Fibroblast of mammary gland (primary cell): ENCODE measurements around the gene HIGD1B.
A peak's percentile ranks its signal among the peaks of the same experiment; 100 is the strongest.
"Not testable (repeated sequence)": the region's sequence is repeated elsewhere in the genome, so short reads cannot be mapped to it uniquely, and the experiment has no call there.

Experiments
- DNase-seq: peaks from one replicate; pipeline ENCODE4 v3.0.0-alpha.2; 2010; ENCODE audit warnings: low read depth
- H3K4me3 ChIP-seq: 2 replicates; pipeline ENCODE4 v1.5.1; 2011; ENCODE audit warnings: low read depth, mild to moderate bottlenecking, low read length, moderate library complexity; ENCODE audit not compliant: control insufficient read depth
- CTCF ChIP-seq: conservative IDR thresholded peaks from 2 replicates; pipeline ENCODE4 v1.5.1; 2011; ENCODE audit warnings: low read depth, low read length, inconsistent platforms; ENCODE audit not compliant: control insufficient read depth, insufficient read depth

Gene HIGD1B

GRCh38 chr17:44847586-44847985 is at the start of gene HIGD1B:
HIGD1B (plus strand) TSS chr17:44847883; CDS start chr17:44848153, 270 bp downstream.
- H3K4me3 ChIP-seq, result no peak within 1 kb of the TSS
- no peak for DNase-seq
- TF ChIP-seq CTCF, result no peak

- TF ChIP-seq CTCF, result no peak
- no peak for DNase-seq
- H3K4me3 ChIP-seq, result no peak overlapping the region
These were observed 49.3 kb upstream of the HIGD1B start for GRCh38 chr17:44798356-44798755.

- no peak for TF ChIP-seq CTCF
- DNase-seq, result no peak
- no peak overlapping the region for H3K4me3 ChIP-seq
These were observed 45.8 kb upstream of the HIGD1B start for GRCh38 chr17:44801880-44802279.

GRCh38 chr17:44804302-44805089 is 43.2 kb upstream of the HIGD1B start:
- DNase-seq, result peak; percentile 72
- no peak overlapping the region for H3K4me3 ChIP-seq
- no peak for TF ChIP-seq CTCF

GRCh38 chr17:44807093-44807816 is 40.4 kb upstream of the HIGD1B start:
- TF ChIP-seq CTCF, result no peak
- H3K4me3 ChIP-seq, result no peak overlapping the region
- DNase-seq, result no peak

- no peak for TF ChIP-seq CTCF
- peak; percentile 50 for DNase-seq
- H3K4me3 ChIP-seq, result no peak overlapping the region
These were observed 39.9 kb upstream of the HIGD1B start for GRCh38 chr17:44807817-44808155.

GRCh38 chr17:44808156-44808555 is 39.5 kb upstream of the HIGD1B start:
- DNase-seq, result no peak
- no peak overlapping the region for H3K4me3 ChIP-seq
- no peak for TF ChIP-seq CTCF

- H3K4me3 ChIP-seq, DNase-seq: not testable (repeated sequence)
These were observed 38.9 kb upstream of the HIGD1B start for GRCh38 chr17:44808656-44809388.
